Activated naive CD8-positive, alpha-beta T cell treated with anti-CD3 and anti-CD28 coated beads, Interleukin-2, amount 50 U/mL, for 24 hours (primary cell): ENCODE measurements around the gene MPZL3.

Experiments used
- ATAC-seq: fragments of 150-1000 bp; cut with Tn5 transposase; one replicate; pipeline ENCODE4 v1.10.0; 2021
- DNase-seq: peaks from one replicate; pipeline ENCODE4 v3.0.0; 2021
- H3K27ac Mint-ChIP-seq: one replicate; pipeline ENCODE4 v1.8.0; 2021; ENCODE audit warnings: mild to moderate bottlenecking, mixed read lengths
- H3K27me3 Mint-ChIP-seq: one replicate; pipeline ENCODE4 v1.8.0; 2021; ENCODE audit warnings: mixed read lengths
- H3K36me3 Mint-ChIP-seq: one replicate; pipeline ENCODE4 v1.8.0; 2021; ENCODE audit warnings: low read depth, mixed read lengths
- H3K4me1 Mint-ChIP-seq: one replicate; pipeline ENCODE4 v1.8.0; 2021; ENCODE audit warnings: mixed read lengths
- H3K4me3 Mint-ChIP-seq: one replicate; pipeline ENCODE4 v1.8.0; 2021; ENCODE audit warnings: mild to moderate bottlenecking, moderate library complexity, mixed read lengths
- H3K9me3 Mint-ChIP-seq: one replicate; pipeline ENCODE4 v1.8.0; 2021; ENCODE audit warnings: mixed read lengths

Gene MPZL3

DNA sequence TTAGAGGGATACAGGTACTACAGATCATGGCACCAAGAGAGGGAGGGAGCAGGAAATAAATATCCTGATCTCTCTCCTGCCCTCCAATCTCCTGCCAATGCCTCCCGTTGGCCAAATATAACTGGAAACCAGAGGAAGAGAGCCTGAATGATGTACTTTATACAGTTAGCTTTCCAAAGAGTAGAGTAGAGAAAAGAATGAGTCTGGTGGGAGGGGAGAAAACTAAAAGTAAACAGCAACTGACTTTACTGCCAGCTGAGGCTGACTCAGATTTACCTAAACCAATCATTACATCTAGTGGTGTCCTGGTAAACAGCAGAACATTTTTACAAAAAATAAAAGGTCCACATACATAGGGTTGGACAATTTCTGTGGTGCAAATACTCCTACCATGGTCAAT, 5.1 kb downstream of the MPZL3 start:
- ATAC-seq = peak; percentile 48
- Mint-ChIP-seq H3K27ac (peak overlapping the region; percentile 98), H3K9me3 (no peaks in the 10 kb centered on the region), H3K4me3 (no peak overlapping the region), H3K27me3 (no peaks in the 10 kb centered on the region), H3K36me3 (peaks cover 19% of the 10 kb centered on the region), H3K4me1 (peaks cover 85% of the 10 kb centered on the region)
- DNase-seq = no peak

DNA sequence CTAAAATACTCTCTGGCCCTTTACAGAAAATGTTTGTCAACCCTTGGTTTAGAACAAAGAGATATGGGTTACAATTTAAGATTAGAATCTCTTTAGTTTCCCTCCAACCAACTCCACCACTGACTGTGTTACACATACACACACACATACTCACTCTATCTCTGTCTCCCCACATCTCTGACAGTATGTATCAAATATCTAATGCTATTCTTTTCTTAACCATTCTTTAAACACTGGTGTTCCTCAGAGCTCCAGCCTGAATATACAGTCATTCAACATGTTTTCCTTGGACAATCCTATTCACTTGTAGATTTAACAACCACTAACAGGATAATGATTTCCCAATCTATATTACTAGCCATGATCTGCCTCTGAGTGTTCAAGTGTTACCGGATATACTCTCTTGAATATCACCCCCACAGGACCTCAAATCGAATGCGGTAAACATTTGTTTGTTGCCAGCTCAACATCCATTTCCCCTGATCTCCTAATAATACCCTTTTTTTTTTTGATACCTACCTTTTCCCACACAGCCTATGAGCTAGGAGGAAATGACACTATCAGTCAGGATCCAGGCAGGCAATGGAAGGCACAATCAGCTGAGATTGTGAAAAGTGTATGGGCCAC, 6.1 kb downstream of the MPZL3 start:
- H3K4me3 Mint-ChIP-seq = peak overlapping the region; percentile 27
- DNase-seq (no peak), ATAC-seq (no peak)
- H3K27me3 Mint-ChIP-seq = no peaks in the 10 kb centered on the region
- H3K27ac Mint-ChIP-seq = peak overlapping the region; percentile 98
- H3K36me3 Mint-ChIP-seq = peaks cover 22% of the 10 kb centered on the region
- peaks cover 91% of the 10 kb centered on the region for H3K4me1 Mint-ChIP-seq
- no peaks in the 10 kb centered on the region for H3K9me3 Mint-ChIP-seq

DNA sequence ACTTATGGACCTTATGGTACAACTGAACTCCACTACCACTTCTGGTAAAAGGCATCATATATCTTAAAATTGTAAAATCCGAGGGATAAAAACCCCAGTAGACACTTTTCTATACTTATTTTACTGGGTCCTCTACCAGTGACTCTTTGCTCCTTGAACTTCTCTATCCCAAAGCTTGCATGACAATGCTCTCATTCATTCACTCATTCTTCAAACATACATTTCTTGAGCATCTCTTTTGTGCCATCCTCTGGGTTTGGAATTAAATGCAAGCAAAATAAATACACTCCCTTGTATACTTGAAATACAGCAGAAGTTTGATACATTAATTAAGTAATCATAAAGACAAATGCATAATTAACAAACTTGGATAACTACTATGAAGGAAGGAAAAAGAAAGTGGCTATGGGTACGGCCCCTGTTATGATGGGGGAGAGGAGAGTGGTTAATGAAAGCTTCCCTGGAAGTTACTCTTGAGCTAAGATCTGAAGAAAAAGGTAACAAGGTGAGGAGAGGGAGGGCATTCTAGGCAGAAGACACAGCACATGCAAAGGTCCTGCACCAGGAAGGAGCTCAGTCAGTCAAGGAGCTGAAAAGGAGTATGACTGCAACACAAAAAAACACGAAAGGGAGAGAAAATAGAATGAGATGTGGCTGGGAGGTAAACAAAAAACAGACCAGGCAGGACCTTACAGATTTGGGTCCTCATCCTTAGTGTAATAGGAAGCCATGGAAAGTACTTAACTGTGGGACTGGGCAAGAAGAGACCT, 8.0 kb downstream of the MPZL3 start:
- H3K27me3 Mint-ChIP-seq = no peaks in the 10 kb centered on the region
- DNase-seq = no peak
- H3K4me1 Mint-ChIP-seq = peaks cover 91% of the 10 kb centered on the region
- H3K4me3 Mint-ChIP-seq = peak overlapping the region; percentile 1
- no peak for ATAC-seq
- H3K9me3 Mint-ChIP-seq = no peaks in the 10 kb centered on the region
- peaks cover 38% of the 10 kb centered on the region for H3K36me3 Mint-ChIP-seq
- peak overlapping the region; percentile 98 for H3K27ac Mint-ChIP-seq

DNA sequence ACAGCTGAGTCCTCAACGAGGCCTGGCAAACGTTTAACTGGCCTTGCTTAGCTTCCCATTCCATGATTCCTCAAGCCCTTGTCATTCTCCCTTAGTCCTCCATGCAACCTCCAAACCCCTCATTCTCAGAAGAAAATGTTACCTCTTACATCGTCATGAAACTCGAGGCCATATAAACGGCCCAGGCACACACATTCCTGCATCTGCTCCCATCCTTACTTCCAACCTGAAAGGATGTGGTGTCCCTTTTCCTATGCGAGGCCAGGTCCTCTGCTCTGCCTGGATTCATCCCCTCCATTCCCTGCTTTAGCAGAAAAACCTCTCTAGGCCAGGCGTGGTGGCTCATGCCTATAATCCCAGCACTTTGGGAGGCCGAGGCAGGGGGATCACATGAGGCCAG, 9.0 kb downstream of the MPZL3 start:
- H3K36me3 Mint-ChIP-seq = peaks cover 48% of the 10 kb centered on the region
- H3K27ac Mint-ChIP-seq = peak overlapping the region; percentile 98

DNA sequence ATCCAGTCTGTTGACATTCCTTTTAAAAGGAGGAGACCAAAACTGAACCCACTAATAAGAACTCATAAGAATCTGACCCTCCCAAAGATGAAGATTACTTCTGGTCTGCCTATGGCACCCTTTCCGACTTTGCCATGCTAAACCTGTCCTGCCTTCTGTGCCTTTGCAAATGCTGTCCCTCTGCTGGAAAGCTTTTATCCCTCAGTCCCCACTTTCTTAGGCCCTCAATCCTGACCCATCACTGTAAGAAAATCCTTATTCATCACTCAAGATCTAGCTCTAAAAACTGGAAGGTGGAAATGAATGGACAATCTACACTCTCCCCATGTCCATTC, 10.4 kb downstream of the MPZL3 start:
- H3K4me1 Mint-ChIP-seq = peaks cover 96% of the 10 kb centered on the region
- H3K36me3 Mint-ChIP-seq = peaks cover 56% of the 10 kb centered on the region
- H3K4me3 Mint-ChIP-seq = peak overlapping the region; percentile 91
- ATAC-seq (no peak), DNase-seq (no peak)
- H3K27ac Mint-ChIP-seq = peak overlapping the region; percentile 98
- no peaks in the 10 kb centered on the region for H3K9me3 Mint-ChIP-seq
- no peaks in the 10 kb centered on the region for H3K27me3 Mint-ChIP-seq

More for the DNA sequence above, 9.0 kb downstream of the MPZL3 start:
- no peaks in the 10 kb centered on the region for H3K9me3 Mint-ChIP-seq
- no peak for ATAC-seq
- peaks cover 93% of the 10 kb centered on the region for H3K4me1 Mint-ChIP-seq
- peak overlapping the region; percentile 39 for H3K4me3 Mint-ChIP-seq
- no peak for DNase-seq
- H3K27me3 Mint-ChIP-seq = no peaks in the 10 kb centered on the region

DNA sequence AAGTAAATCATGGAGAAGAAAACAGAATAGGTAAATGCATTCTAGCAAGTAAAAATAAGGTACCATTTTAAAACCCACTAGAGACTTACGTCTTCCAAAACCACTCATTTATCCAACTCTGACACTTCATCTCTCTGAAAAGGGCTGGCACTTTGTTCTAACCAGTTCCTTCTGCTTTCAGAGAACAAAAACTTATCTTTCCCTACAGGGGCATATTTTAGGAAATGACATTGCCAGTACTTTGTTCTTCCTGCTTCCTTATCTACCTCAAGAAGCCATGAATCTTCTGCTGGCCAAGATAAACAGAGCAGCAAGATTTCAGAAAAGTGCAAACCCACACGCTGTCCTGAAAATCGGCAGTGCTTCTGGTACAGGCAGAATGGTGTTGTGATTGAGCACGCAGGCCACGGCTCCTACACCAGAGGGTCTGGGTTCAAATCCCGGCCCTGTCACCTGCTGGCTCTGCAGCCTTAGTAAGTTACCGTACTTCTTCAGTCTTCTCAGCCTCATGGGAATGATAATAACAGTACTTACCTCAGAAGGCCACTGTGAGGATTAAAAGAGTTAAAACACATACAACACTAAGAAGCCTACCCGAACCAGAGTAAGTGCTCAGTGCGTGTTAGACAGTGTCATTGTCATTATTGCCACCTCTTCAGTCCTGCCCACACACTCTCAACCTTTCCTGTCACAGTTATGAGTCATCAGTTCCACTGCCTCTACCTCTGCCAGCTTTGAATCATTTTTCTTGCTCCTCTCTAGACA, 11.0 kb downstream of the MPZL3 start:
- Mint-ChIP-seq H3K9me3 (no peaks in the 10 kb centered on the region), H3K36me3 (peaks cover 60% of the 10 kb centered on the region), H3K27ac (peak overlapping the region; percentile 98), H3K27me3 (no peaks in the 10 kb centered on the region), H3K4me3 (peak overlapping the region; percentile 91), H3K4me1 (peaks cover 96% of the 10 kb centered on the region)
- ATAC-seq = peak; percentile 93
- DNase-seq = peak; percentile 57

DNA sequence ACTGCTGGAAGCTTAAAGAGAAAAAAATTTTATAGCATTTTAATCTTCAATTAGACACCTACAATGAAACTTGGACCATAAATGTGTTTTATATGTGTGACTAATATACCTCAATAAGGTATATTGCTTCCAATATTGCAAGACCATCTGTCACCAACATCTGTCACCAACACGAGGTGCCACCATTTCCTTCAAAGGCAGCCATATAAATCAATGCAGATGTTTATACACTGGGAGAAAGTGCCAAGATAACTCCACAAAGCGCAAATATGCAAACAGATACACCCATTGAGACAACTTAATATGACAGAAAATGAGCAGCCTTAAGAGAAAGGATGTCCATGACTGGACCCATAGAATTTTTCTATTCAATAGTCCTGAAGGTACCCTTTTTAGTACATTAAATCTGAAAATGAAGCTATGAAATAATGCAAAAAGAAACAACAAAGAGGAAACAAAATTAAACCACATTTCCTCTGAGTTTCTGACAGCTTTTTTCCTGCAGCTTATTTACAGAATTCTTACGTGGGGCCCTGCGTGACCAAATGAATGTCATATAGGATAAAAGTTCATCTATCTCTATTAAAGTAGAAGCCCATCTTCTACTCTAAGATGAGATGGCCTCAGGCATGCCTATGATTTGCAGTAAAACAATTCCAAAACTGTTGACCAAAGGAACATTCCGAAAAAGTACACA, 12.5 kb downstream of the MPZL3 start:
- Mint-ChIP-seq H3K36me3 (peaks cover 67% of the 10 kb centered on the region), H3K4me3 (peak overlapping the region; percentile 91)

DNA sequence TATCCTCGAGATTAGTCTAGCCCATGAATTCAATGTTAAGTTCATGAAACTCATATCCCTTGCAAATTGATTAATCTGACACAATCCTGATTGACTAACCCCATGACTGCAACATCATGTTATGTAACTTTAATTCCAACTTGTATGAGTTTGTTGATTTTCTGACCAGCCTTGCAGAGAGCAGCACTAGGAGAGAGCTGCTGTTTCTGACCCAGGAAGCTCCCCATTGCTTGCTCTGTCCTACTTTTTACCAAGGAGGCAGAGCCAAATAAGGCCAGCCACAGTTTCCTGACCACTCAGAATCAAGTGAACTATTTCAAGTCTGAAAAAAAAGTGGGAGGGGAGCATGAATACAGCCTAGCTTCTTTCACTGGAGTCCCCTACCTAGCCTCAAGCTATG, 13.2 kb downstream of the MPZL3 start:
- peaks cover 70% of the 10 kb centered on the region for H3K36me3 Mint-ChIP-seq
- peak overlapping the region; percentile 98 for H3K27ac Mint-ChIP-seq
- no peaks in the 10 kb centered on the region for H3K27me3 Mint-ChIP-seq

More for the DNA sequence above, 12.5 kb downstream of the MPZL3 start:
- Mint-ChIP-seq H3K27me3 (no peaks in the 10 kb centered on the region), H3K9me3 (no peaks in the 10 kb centered on the region), H3K27ac (peak overlapping the region; percentile 98), H3K4me1 (peaks cover 85% of the 10 kb centered on the region)
- ATAC-seq = no peak
- DNase-seq = no peak

DNA sequence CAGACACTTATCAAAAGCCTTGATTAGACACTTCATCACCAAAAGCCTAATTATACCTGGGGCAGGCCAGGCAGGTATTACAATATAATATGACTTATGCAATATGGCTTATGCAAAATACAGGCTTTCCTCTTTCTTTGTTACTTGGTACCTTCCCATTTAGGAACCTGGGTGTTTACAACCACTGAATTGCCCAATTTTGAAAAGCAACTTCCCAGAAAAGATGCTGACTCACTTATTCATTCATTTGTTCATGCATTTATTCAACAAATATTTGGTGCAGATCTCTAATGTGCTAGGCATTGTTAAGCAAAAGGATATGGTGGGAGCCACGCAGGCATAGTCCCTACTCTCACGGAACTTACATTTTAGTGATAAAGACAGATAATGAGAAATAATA, 13.7 kb downstream of the MPZL3 start:
- DNase-seq = no peak
- Mint-ChIP-seq H3K4me1 (peaks cover 73% of the 10 kb centered on the region), H3K4me3 (peak overlapping the region; percentile 91), H3K27ac (peak overlapping the region; percentile 98), H3K27me3 (no peaks in the 10 kb centered on the region), H3K9me3 (no peaks in the 10 kb centered on the region), H3K36me3 (peaks cover 75% of the 10 kb centered on the region)
- no peak for ATAC-seq

More for the DNA sequence above, 13.2 kb downstream of the MPZL3 start:
- Mint-ChIP-seq H3K4me1 (peaks cover 78% of the 10 kb centered on the region), H3K9me3 (no peaks in the 10 kb centered on the region), H3K4me3 (peak overlapping the region; percentile 91)
- peak; percentile 29 for ATAC-seq
- no peak for DNase-seq

DNA sequence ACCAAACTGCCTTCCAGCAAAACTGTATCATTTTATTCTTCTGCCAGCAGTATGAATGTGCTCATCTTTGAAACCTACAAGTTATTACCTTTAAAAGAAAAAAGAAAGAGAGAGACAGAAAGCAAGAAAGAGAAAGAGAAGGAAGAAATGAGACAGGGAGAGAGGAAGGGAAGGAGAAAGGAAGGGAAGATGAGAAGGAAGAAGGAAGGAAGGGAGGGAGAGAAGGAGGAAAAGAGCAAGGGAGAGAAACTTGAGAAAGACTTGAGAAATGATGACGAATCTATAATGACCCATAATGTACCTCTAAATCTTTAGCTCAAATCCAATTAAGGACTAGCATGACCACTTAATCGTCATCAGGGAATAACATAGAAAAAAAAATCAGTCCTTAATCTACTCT, 16.0 kb downstream of the MPZL3 start:
- no peaks in the 10 kb centered on the region for H3K9me3 Mint-ChIP-seq
- H3K4me1 Mint-ChIP-seq = peaks cover 51% of the 10 kb centered on the region
- H3K27ac Mint-ChIP-seq = peak overlapping the region; percentile 76
- DNase-seq (no peak), ATAC-seq (no peak)
- peak overlapping the region; percentile 91 for H3K4me3 Mint-ChIP-seq
- peaks cover 83% of the 10 kb centered on the region for H3K36me3 Mint-ChIP-seq
- H3K27me3 Mint-ChIP-seq = no peaks in the 10 kb centered on the region

DNA sequence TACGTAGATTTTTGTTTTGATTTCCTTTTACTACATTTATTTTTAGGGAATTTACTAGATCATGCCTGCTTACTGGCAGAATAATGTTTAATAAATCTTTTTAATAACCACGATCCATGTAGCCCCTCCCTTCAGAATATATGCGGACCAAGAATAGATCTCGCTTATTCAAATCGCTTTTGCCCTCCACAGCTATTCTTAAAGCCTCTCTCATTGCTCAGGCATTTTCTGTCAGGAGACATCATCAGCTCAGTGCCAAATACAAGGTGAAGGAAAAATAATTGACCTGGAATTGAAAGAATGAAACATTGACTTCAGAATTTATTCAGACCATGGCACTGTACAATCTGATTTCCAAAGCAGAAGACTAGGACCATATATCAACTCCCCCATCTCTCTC, 17.3 kb downstream of the MPZL3 start:
- ATAC-seq (no peak), DNase-seq (no peak)
- Mint-ChIP-seq H3K27ac (no peak overlapping the region), H3K9me3 (no peaks in the 10 kb centered on the region), H3K27me3 (no peaks in the 10 kb centered on the region), H3K4me3 (peak overlapping the region; percentile 57), H3K4me1 (peaks cover 38% of the 10 kb centered on the region), H3K36me3 (peaks cover 71% of the 10 kb centered on the region)

DNA sequence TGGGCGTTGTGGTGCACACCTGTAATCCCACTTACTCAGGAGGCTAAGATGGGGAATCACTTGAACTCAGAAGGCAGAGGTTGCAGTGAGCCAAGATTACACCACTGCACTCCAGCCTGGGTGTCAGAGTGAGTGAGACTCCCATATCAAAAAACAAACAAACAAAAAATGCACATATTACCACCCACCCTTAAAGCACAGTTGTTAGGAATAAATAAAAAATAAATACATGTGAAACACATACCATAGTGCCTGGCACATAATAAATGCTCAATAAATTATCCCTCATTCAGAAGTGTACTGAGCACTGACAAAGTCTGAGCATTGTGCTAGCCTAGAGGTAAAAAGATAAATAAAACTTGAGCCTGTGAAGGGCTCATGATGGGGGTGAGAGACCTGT, 18.3 kb downstream of the MPZL3 start:
- no peak overlapping the region for H3K27ac Mint-ChIP-seq
- peaks cover 63% of the 10 kb centered on the region for H3K36me3 Mint-ChIP-seq

DNA sequence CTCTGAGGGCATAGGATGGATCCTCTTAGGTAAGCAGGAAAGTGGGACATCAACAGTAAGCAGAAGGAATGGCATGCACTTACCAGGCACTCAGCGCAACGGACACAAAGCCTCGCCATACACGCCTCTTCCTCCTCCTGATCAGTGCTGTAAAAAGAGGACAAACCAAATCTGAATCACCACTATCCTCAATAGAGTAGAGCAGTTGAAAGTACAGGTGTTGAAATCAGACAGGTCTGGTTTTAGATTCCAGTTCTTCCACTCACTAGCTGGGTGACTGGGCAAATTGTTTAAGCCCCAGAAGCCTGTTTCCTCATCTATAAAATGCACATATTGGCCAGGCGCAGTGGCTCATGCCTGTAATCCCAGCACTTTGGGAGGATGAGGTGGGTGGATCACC, 18.8 kb downstream of the MPZL3 start:
- Mint-ChIP-seq H3K4me3 (peak overlapping the region; percentile 57), H3K27ac (no peak overlapping the region), H3K27me3 (no peaks in the 10 kb centered on the region), H3K36me3 (peaks cover 61% of the 10 kb centered on the region), H3K4me1 (peaks cover 26% of the 10 kb centered on the region), H3K9me3 (no peaks in the 10 kb centered on the region)
- ATAC-seq (no peak), DNase-seq (no peak)

More for the DNA sequence above, 18.3 kb downstream of the MPZL3 start:
- Mint-ChIP-seq H3K4me1 (peaks cover 30% of the 10 kb centered on the region), H3K27me3 (no peaks in the 10 kb centered on the region), H3K4me3 (peak overlapping the region; percentile 57), H3K9me3 (no peaks in the 10 kb centered on the region)
- DNase-seq (no peak), ATAC-seq (no peak)

DNA sequence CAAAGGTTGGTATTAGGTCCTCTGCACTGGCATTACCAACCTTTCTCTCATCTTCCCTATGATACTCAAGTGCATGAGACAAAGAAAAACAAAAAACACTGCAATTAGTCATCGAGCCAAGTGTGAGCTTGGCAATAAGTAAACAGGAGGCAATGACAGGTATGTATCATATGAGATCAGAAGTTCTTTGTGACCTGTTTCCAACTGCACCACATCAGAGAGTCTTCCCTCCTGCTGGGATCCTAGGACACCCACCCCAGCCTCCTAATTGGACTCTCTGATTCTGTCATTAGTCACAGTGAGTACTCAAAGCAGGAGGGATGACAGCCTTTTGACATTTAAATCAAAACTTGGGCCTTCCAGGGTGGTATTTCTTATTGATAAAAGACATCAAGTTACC, 19.5 kb downstream of the MPZL3 start:
- Mint-ChIP-seq H3K9me3 (no peaks in the 10 kb centered on the region), H3K4me3 (peak overlapping the region; percentile 27), H3K27ac (no peak overlapping the region), H3K36me3 (peaks cover 61% of the 10 kb centered on the region), H3K27me3 (no peaks in the 10 kb centered on the region), H3K4me1 (peaks cover 19% of the 10 kb centered on the region)
- ATAC-seq (peak; percentile 91), DNase-seq (peak; percentile 51)
